Aorta (tissue), 5 donors: Measurements from ENCODE around the gene HSPA1L. TPM values are rescaled to one million over a fixed set of nuclear protein-coding genes. Genes with fewer than 3 reads are reported as not detected.
"Not testable (repeated sequence)": the region's sequence is repeated elsewhere in the genome, so short reads cannot be mapped to it uniquely, and the experiment has no call there.

Experiments used
- ATAC-seq: fragments of 200-7000 bp; cut with Tn5 transposase; one replicate; pipeline ENCODE4 v1.9.1; 2022; ENCODE audit warnings: moderate library complexity; ENCODE audit not compliant: low FRiP score
- DNase-seq, 2 donors: peaks; one replicate each; pipeline ENCODE4 v3.0.0-alpha.2; 2020
- H3K27ac ChIP-seq, 2 donors: one replicate each; pipeline ENCODE4 v1.5.1; 2013; ENCODE audit warnings: low read length in 2 of 2, mild to moderate bottlenecking in 2 of 2, moderate library complexity in 2 of 2, control low read depth in 1 of 2, inconsistent platforms in 1 of 2, low read depth in 1 of 2
- H3K27me3 ChIP-seq, 2 donors: one replicate each; pipeline ENCODE4 v1.6.1; 2013; ENCODE audit warnings: control low read depth in 1 of 2, low read length in 1 of 2, mild to moderate bottlenecking in 1 of 2, moderate library complexity in 1 of 2; ENCODE audit not compliant: insufficient read depth in 2 of 2, control insufficient read depth in 1 of 2
- H3K36me3 ChIP-seq, 2 donors: one replicate each; pipeline ENCODE4 v1.6.1; 2013; ENCODE audit warnings: control low read depth in 1 of 2, low read length in 1 of 2, mild to moderate bottlenecking in 1 of 2; ENCODE audit not compliant: insufficient read depth in 2 of 2, control insufficient read depth in 1 of 2
- H3K4me1 ChIP-seq, 2 donors: one replicate each; pipeline ENCODE4 v1.6.1; 2013; ENCODE audit warnings: low read length in 2 of 2, control low read depth in 1 of 2, mild to moderate bottlenecking in 1 of 2, moderate library complexity in 1 of 2; ENCODE audit not compliant: insufficient read depth in 2 of 2, control insufficient read depth in 1 of 2
- H3K4me3 ChIP-seq, 2 donors: one replicate each; pipeline ENCODE4 v1.5.1; 2013; ENCODE audit warnings: low read length in 2 of 2, control low read depth in 1 of 2, mild to moderate bottlenecking in 1 of 2
- H3K9me3 ChIP-seq: one replicate; pipeline ENCODE4 v1.6.1; 2013; ENCODE audit warnings: mild to moderate bottlenecking, low read length; ENCODE audit not compliant: control insufficient read depth
- WGBS, 2 donors: extraction: QIAGEN DNeasy Blood & Tissue Kit; methylation state at CpG; one replicate each; pipeline ENCODE4 v1.1.7; 2013; 5-methylcytosine and 5-hydroxymethylcytosine counted together
- intact Hi-C, 2 donors: fragments of 100-400 bp; cut with DNase I; formaldehyde crosslinking; loops; one replicate each; pipeline versions ENCODE4 v1.14.2 to v1.15.0; 2022
- polyA plus RNA-seq, 2 donors: library from polyadenylated mRNA; stranded (reverse); fragments of 200-250 nt; gene quantifications; one replicate each; pipeline ENCODE4 v1.2.3, GENCODE V29; 2013
- total RNA-seq, 2 donors: library from RNA; stranded (reverse); fragmentation: NEBNext Ultra II Directional; extraction: Animal tissue kit (Norgen Biotek cat#: 25700); gene quantifications; one replicate each; pipeline ENCODE4 v1.2.1, GENCODE V29; 2021
- donor health status: healthy with polysubstance abuse.
- donor health status: Bipolar disorder and iron deficiency.
- donor health status: DM: no; HTN: no; CAD: no.
- donor health status: DM: no; HTN: no; CAD: no.
- donor health status: DM: yes; HTN: yes; CAD: no.

HSPA1L gene
- total and polyA plus RNA-seq, 4 donors = 1.3 to 2.1 (median 1.9) TPM

DNA sequence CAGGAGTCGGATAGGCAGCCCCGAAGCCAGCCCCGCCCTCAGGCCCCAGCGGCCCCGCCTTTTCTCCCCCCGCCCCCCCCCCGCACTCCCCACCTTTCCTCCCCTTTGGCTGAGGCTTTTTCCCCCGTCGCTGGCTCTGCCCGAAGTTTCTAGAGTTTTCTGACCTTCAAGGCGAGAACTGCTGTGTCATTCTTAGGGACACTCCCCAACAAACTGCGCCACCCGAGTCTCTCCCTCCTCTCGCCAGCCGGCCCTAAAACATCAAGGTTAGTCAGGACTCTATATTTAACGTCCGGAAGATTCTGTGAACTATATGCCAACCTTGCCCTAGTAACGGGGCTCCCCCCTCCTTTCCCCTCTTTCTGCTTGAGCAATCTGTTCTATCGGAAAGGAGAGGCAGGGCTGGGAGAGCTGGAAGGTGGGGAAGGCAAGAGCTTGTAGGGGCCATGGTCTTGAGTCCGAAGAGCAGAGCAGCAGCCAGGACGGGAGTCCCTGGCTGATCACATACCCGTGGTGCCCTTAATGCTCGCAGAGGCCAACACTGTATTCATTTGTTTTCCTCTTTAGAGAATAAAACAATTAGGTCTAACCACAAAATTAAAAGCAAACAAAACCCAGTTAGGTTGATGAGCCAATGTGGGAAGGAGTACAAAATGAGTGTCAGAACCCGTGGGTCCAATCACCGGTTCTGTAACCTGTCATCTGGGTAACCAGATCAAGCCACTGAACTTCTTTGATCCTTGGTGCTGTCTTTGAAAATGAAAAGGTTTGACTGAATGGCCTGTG is 7.1 kb upstream of the HSPA1L start:
- 0 to 1% methylated on average over 22 to 25 of the region's 25 CpGs for WGBS, 2 donors

DNA sequence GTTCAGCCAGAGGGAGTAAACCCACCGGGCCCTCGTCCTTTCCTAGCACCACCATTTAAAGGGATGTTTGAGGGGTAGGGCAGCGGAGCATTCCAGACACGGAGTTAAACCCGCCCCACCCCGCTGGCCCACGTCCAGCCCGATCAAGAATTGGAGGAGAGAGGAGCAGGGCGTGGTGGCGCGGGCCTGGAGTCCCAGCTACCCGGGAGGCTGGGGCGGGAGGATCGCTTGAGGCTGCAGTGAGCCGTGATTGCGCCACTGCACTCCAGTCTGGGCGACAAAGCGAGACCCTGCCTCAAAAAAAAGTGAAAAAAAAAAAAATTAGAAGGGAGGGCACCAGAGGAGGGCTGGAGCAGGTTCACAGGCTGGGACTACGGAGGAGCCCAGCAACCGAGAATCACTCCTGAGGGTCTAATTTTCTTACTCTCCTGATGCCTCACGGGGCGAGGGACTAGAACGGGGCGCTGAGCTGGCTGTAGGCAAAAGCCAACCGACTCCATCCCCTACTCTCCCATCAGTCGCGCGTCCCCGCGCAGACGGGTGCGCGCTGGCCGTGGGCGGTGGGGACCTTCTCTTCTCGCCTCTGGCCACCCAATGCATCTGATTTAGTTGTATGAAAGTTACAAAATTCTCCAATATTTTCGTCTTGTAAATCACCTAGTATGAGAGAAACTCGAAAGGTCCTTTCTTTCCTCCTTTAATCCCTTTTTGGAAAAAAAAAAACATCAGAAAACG is 6.4 kb upstream of the HSPA1L start:
- Histone ChIP-seq H3K27me3 (no peaks in the 10 kb centered on the region), H3K36me3 (no peaks in the 10 kb centered on the region), H3K4me3 (peak overlapping the region; percentile 25 to 75), H3K9me3 (no peaks in the 10 kb centered on the region), H3K27ac (peak overlapping the region; percentile 53 to 98), H3K4me1 (no peaks in the 10 kb centered on the region)
- peak; percentile 62 for ATAC-seq
- intact Hi-C loops = no loop called here
- 3 to 4% methylated on average over 39 of the region's 39 CpGs for WGBS, 2 donors
- peak; percentile 82 to 92 for DNase-seq

More for the DNA sequence above, 7.1 kb upstream of the HSPA1L start:
- intact Hi-C loops = no loop called here
- peak; percentile 91 to 93 for DNase-seq
- H3K36me3 ChIP-seq = no peaks in the 10 kb centered on the region
- peak overlapping the region; percentile 9 to 16 for H3K4me3 ChIP-seq
- H3K9me3 ChIP-seq = no peaks in the 10 kb centered on the region
- peak; percentile 84 for ATAC-seq
- H3K27me3 ChIP-seq = no peaks in the 10 kb centered on the region
- peak overlapping the region; percentile 77 to 97 for H3K27ac ChIP-seq
- no peaks in the 10 kb centered on the region for H3K4me1 ChIP-seq

GRCh38 chr6:31820399-31820798 is 5.3 kb upstream of the HSPA1L start:
- peak; percentile 44 to 63 for DNase-seq

DNA sequence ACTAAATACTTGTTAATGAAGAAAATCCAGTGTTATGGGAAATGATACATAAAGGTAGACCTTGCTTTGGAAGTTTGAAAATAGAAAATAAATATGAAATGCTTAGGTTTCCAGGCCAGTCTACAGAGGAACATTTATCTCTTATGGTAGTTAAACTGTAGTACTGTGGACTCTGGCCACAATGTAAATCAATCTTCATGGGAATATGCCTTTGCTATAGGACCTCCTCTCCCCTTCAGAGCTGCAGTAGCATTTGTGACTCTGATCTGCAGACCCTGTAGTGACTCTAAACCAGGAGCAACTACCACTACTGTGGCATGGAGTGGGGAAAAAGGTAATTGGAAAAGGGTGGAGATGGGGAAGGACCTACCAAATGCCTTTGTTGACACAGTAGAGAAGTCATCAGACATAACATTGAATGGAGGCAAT is 4.8 kb upstream of the HSPA1L start:
- no peak overlapping the region for H3K4me3 ChIP-seq
- DNase-seq = no peak
- no peaks in the 10 kb centered on the region for H3K9me3 ChIP-seq
- no peak for ATAC-seq
- H3K27ac ChIP-seq = peak overlapping the region in 1 of 2 donors; percentile 50
- intact Hi-C loops = no loop called here
- no peaks in the 10 kb centered on the region for H3K27me3 ChIP-seq
- H3K4me1 ChIP-seq = no peaks in the 10 kb centered on the region
- H3K36me3 ChIP-seq = no peaks in the 10 kb centered on the region

More at GRCh38 chr6:31820399-31820798, 5.3 kb upstream of the HSPA1L start:
- peak overlapping the region; percentile 50 to 53 for H3K27ac ChIP-seq
- H3K27me3 ChIP-seq, H3K4me3 ChIP-seq, intact Hi-C loops, ATAC-seq, H3K9me3 ChIP-seq, H3K4me1 ChIP-seq, H3K36me3 ChIP-seq: not testable (repeated sequence)
- 84 to 92% methylated on average over 10 of the region's 10 CpGs for WGBS, 2 donors

GRCh38 chr6:31817929-31818511 is 2.9 kb upstream of the HSPA1L start:
- H3K27me3 ChIP-seq, H3K27ac ChIP-seq, H3K9me3 ChIP-seq, H3K36me3 ChIP-seq, intact Hi-C loops, H3K4me1 ChIP-seq, ATAC-seq: not testable (repeated sequence)
- peak overlapping the region; percentile 41 to 49 for H3K4me3 ChIP-seq
- DNase-seq = peak; percentile 31 to 40
- 28 to 40% methylated on average over 8 of the region's 8 CpGs for WGBS, 2 donors

DNA sequence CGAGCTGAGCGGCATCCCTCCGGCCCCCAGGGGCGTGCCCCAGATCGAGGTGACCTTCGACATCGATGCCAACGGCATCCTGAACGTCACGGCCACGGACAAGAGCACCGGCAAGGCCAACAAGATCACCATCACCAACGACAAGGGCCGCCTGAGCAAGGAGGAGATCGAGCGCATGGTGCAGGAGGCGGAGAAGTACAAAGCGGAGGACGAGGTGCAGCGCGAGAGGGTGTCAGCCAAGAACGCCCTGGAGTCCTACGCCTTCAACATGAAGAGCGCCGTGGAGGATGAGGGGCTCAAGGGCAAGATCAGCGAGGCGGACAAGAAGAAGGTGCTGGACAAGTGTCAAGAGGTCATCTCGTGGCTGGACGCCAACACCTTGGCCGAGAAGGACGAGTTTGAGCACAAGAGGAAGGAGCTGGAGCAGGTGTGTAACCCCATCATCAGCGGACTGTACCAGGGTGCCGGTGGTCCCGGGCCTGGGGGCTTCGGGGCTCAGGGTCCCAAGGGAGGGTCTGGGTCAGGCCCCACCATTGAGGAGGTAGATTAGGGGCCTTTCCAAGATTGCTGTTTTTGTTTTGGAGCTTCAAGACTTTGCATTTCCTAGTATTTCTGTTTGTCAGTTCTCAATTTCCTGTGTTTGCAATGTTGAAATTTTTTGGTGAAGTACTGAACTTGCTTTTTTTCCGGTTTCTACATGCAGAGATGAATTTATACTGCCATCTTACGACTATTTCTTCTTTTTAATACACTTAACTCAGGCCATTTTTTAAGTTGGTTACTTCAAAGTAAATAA is 2.2 kb upstream of the HSPA1L start:
- H3K4me3 ChIP-seq = peak overlapping the region; percentile 41 to 49
- ATAC-seq, H3K4me1 ChIP-seq, H3K27me3 ChIP-seq, H3K36me3 ChIP-seq, H3K27ac ChIP-seq, intact Hi-C loops, H3K9me3 ChIP-seq: not testable (repeated sequence)
- WGBS, 2 donors = 35 to 54% methylated on average over 15 of the region's 37 CpGs
- peak in 1 of 2 donors; percentile 64 for DNase-seq

DNA sequence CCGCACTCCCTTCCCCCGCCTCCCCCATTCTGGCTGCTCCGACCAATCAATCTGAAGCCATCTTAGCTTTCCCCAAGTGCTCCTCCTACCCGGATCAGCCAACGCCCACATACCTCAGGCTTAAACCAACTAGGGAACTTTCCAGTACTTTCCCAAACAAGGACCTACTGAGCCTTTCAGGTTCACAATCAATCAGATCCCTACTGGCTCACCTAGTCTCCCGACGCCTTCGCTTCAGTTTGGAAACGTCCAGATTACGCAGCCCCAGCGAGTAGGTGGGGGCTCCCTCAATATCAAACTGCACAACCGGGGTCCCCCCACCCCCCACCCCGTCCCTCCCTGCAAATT is 432 bp downstream of the HSPA1L start:
- peaks cover 0 to 4% of the 10 kb centered on the region in 2 donors for H3K4me1 ChIP-seq
- intact Hi-C loops = no loop called here
- ATAC-seq = peak; percentile 87
- 0% methylated on average over 13 of the region's 13 CpGs for WGBS, 2 donors
- no peaks in the 10 kb centered on the region for H3K9me3 ChIP-seq
- no peaks in the 10 kb centered on the region for H3K27me3 ChIP-seq
- H3K27ac ChIP-seq = peak overlapping the region; percentile 65 to 90
- no peaks in the 10 kb centered on the region for H3K36me3 ChIP-seq
- peak overlapping the region; percentile 27 to 36 for H3K4me3 ChIP-seq
- DNase-seq = peak; percentile 98

GRCh38 chr6:31813465-31813849 is 1.6 kb downstream of the HSPA1L start:
- Histone ChIP-seq H3K36me3 (no peaks in the 10 kb centered on the region), H3K4me1 (peaks cover 0 to 4% of the 10 kb centered on the region in 2 donors), H3K4me3 (no peak overlapping the region), H3K27ac (peak overlapping the region in 1 of 2 donors; percentile 81), H3K9me3 (no peaks in the 10 kb centered on the region), H3K27me3 (no peaks in the 10 kb centered on the region)
- 92 to 95% methylated on average over 7 of the region's 7 CpGs for WGBS, 2 donors
- ATAC-seq = no peak
- intact Hi-C loops = no loop called here
- DNase-seq = peak in 1 of 2 donors; percentile 51
